ENCODE data around the gene MFAP3. TPM values are rescaled to one million over a fixed set of nuclear protein-coding genes. Genes with fewer than 3 reads are reported as not detected.
"Not testable (repeated sequence)": the region's sequence is repeated elsewhere in the genome, so short reads cannot be mapped to it uniquely, and the experiment has no call there.

MFAP3 gene
- total RNA-seq, 2 experiments from 2014 or later = 21.0 to 23.0 TPM

- DNase-seq = no peak
- Mint-ChIP-seq H3K27me3 (ENCODE audit: low read depth) (no peaks in the 10 kb centered on the region), H3K4me1 (ENCODE audit: low read depth) (peaks cover 21% of the 10 kb centered on the region), H3K9me3 (ENCODE audit: insufficient read depth) (no peaks in the 10 kb centered on the region), H3K4me3 (no peak overlapping the region), H3K36me3 (ENCODE audit: low read depth) (peaks cover 44% of the 10 kb centered on the region), H3K27ac (no peak overlapping the region)
- no peak for ATAC-seq
- CTCF ChIA-PET = interaction anchor here (1.2 to 1.3 kb wide), 2 partner anchors 17 to 18 kb away, joined by 3 to 5 read pairs; no protein-coding TSS in a partner anchor
- POLR2A ChIA-PET = interaction anchor here (1.1 kb wide), 1 partner anchor 16 kb away, joined by 4 read pairs; the partner anchor contains the start of genes FAM114A2 and MFAP3
These were observed 16.4 kb downstream of the MFAP3 start for GRCh38 chr5:154055201-154055600.

- ATAC-seq = peak; percentile 58
These were observed 19.6 kb downstream of the MFAP3 start for GRCh38 chr5:154058055-154059038.

GRCh38 chr5:154059039-154059430 lies 20.3 kb downstream of the MFAP3 start:
- Mint-ChIP-seq H3K27me3 (ENCODE audit: low read depth) (no peaks in the 10 kb centered on the region), H3K9me3 (ENCODE audit: insufficient read depth) (no peaks in the 10 kb centered on the region), H3K27ac (peak overlapping the region; percentile 36), H3K4me3 (no peak overlapping the region), H3K36me3 (ENCODE audit: low read depth) (peaks cover 17% of the 10 kb centered on the region), H3K4me1 (ENCODE audit: low read depth) (peaks cover 21% of the 10 kb centered on the region)
- peak; percentile 68 for ATAC-seq
- POLR2A ChIA-PET = interaction anchor here (3.0 kb wide), 1 partner anchor 21 kb away, joined by 16 read pairs; the partner anchor contains the start of genes FAM114A2 and MFAP3
- CTCF ChIA-PET = interaction anchor here (0.9 to 5.4 kb wide), 8 partner anchors 10 to 178 kb away, joined by 4 to 39 read pairs (median 6); no protein-coding TSS in a partner anchor
- no peak for DNase-seq

More at GRCh38 chr5:154058055-154059038, 19.6 kb downstream of the MFAP3 start:
- no peak overlapping the region for H3K4me3 Mint-ChIP-seq
- DNase-seq = no peak
- ChIA-PET CTCF (interaction anchor here (0.9 to 5.4 kb wide), 9 partner anchors 9 to 179 kb away, joined by 3 to 39 read pairs (median 5); no protein-coding TSS in a partner anchor), POLR2A (interaction anchor here (1.3 to 3.0 kb wide), 2 partner anchors 10 to 20 kb away, joined by 3 to 16 read pairs; partner anchors contain the start of genes FAM114A2 and MFAP3)
- peaks cover 21% of the 10 kb centered on the region for H3K4me1 Mint-ChIP-seq (ENCODE audit: low read depth)
- peak overlapping the region; percentile 36 for H3K27ac Mint-ChIP-seq
- no peaks in the 10 kb centered on the region for H3K9me3 Mint-ChIP-seq (ENCODE audit: insufficient read depth)
- no peaks in the 10 kb centered on the region for H3K27me3 Mint-ChIP-seq (ENCODE audit: low read depth)
- H3K36me3 Mint-ChIP-seq (ENCODE audit: low read depth) = peaks cover 24% of the 10 kb centered on the region

GRCh38 chr5:154059583-154059982 lies 20.8 kb downstream of the MFAP3 start:
- ATAC-seq = no peak
- no peak for DNase-seq
- Mint-ChIP-seq H3K27ac (peak overlapping the region; percentile 36), H3K4me1 (ENCODE audit: low read depth) (peaks cover 21% of the 10 kb centered on the region), H3K27me3 (ENCODE audit: low read depth) (no peaks in the 10 kb centered on the region), H3K4me3 (no peak overlapping the region), H3K9me3 (ENCODE audit: insufficient read depth) (no peaks in the 10 kb centered on the region), H3K36me3 (ENCODE audit: low read depth) (peaks cover 13% of the 10 kb centered on the region)
- CTCF ChIA-PET = interaction anchor here (0.9 to 5.4 kb wide), 7 partner anchors 10 to 130 kb away, joined by 4 to 39 read pairs (median 5); no protein-coding TSS in a partner anchor
- POLR2A ChIA-PET = interaction anchor here (3.0 kb wide), 1 partner anchor 21 kb away, joined by 16 read pairs; the partner anchor contains the start of genes FAM114A2 and MFAP3

- no peak overlapping the region for H3K27ac Mint-ChIP-seq
- H3K9me3 Mint-ChIP-seq (ENCODE audit: insufficient read depth) = no peaks in the 10 kb centered on the region
- peaks cover 6% of the 10 kb centered on the region for H3K36me3 Mint-ChIP-seq (ENCODE audit: low read depth)
- ChIA-PET CTCF (interaction anchor here (0.7 to 5.4 kb wide), 2 partner anchors 12 to 345 kb away, joined by 3 to 39 read pairs; no protein-coding TSS in a partner anchor), POLR2A (interaction anchor here (3.0 kb wide), 1 partner anchor 22 kb away, joined by 16 read pairs; the partner anchor contains the start of genes FAM114A2 and MFAP3)
- DNase-seq = no peak
- H3K4me3 Mint-ChIP-seq = no peak overlapping the region
- peaks cover 21% of the 10 kb centered on the region for H3K4me1 Mint-ChIP-seq (ENCODE audit: low read depth)
- H3K27me3 Mint-ChIP-seq (ENCODE audit: low read depth) = no peaks in the 10 kb centered on the region
- no peak for ATAC-seq
These were observed 21.8 kb downstream of the MFAP3 start for GRCh38 chr5:154060606-154061005.

GRCh38 chr5:154063372-154063771 lies 24.6 kb downstream of the MFAP3 start:
- DNase-seq (no peak), ATAC-seq (no peak)
- CTCF ChIA-PET = interaction anchor here (0.6 to 2.3 kb wide), 3 partner anchors 9 to 341 kb away, joined by 3 to 13 read pairs (median 3); no protein-coding TSS in a partner anchor
- Mint-ChIP-seq H3K4me3 (no peak overlapping the region), H3K27me3 (ENCODE audit: low read depth) (no peaks in the 10 kb centered on the region), H3K27ac (no peak overlapping the region), H3K36me3 (ENCODE audit: low read depth) (no peaks in the 10 kb centered on the region), H3K9me3 (ENCODE audit: insufficient read depth) (no peaks in the 10 kb centered on the region), H3K4me1 (ENCODE audit: low read depth) (peaks cover 16% of the 10 kb centered on the region)
- POLR2A ChIA-PET = interaction anchor here (0.7 kb wide), 2 partner anchors 9 kb away, joined by 3 read pairs; no protein-coding TSS in a partner anchor

- ATAC-seq (no peak), DNase-seq (no peak)
- Mint-ChIP-seq H3K27me3 (ENCODE audit: low read depth) (no peaks in the 10 kb centered on the region), H3K4me1 (ENCODE audit: low read depth) (no peaks in the 10 kb centered on the region), H3K36me3 (ENCODE audit: low read depth) (no peaks in the 10 kb centered on the region), H3K4me3 (no peak overlapping the region), H3K9me3 (ENCODE audit: insufficient read depth) (no peaks in the 10 kb centered on the region), H3K27ac (no peak overlapping the region)
- CTCF ChIA-PET = no interaction called here
- POLR2A ChIA-PET = no interaction called here
These were observed 27.2 kb downstream of the MFAP3 start for GRCh38 chr5:154065971-154066370.

- POLR2A ChIA-PET = interaction anchor here (1.0 kb wide), 1 partner anchor 31 kb away, joined by 3 read pairs; the partner anchor contains the start of genes FAM114A2 and MFAP3
- H3K4me1 Mint-ChIP-seq (ENCODE audit: low read depth) = peaks cover 35% of the 10 kb centered on the region
- CTCF ChIA-PET = interaction anchor here (1.7 to 3.2 kb wide), 5 partner anchors 11 to 335 kb away, joined by 5 to 15 read pairs (median 13); partner anchors contain the start of gene GALNT10
- ATAC-seq; H3K4me3 Mint-ChIP-seq; DNase-seq; H3K9me3 Mint-ChIP-seq (ENCODE audit: insufficient read depth); H3K36me3 Mint-ChIP-seq (ENCODE audit: low read depth); H3K27me3 Mint-ChIP-seq (ENCODE audit: low read depth); H3K27ac Mint-ChIP-seq: not testable (repeated sequence)
These were observed 31.1 kb downstream of the MFAP3 start for GRCh38 chr5:154069854-154070253.

GRCh38 chr5:154071799-154072413 lies 33.1 kb downstream of the MFAP3 start:
- Mint-ChIP-seq H3K27ac (peak overlapping the region; percentile 78), H3K4me1 (ENCODE audit: low read depth) (peaks cover 49% of the 10 kb centered on the region), H3K27me3 (ENCODE audit: low read depth) (peaks cover 4% of the 10 kb centered on the region), H3K36me3 (ENCODE audit: low read depth) (peaks cover 6% of the 10 kb centered on the region), H3K4me3 (peak overlapping the region; percentile 47), H3K9me3 (ENCODE audit: insufficient read depth) (no peaks in the 10 kb centered on the region)
- ATAC-seq (peak; percentile 37), DNase-seq (no peak)
- CTCF ChIA-PET = interaction anchor here (0.6 to 3.0 kb wide), 67 partner anchors 8 to 568 kb away, joined by 3 to 153 read pairs (median 5); partner anchors contain the start of genes FAM114A2, GALNT10 and MFAP3
- POLR2A ChIA-PET = interaction anchor here (0.6 to 1.6 kb wide), 3 partner anchors 8 to 118 kb away, joined by 3 to 10 read pairs (median 3); partner anchors contain the start of genes FAM114A2, GALNT10 and MFAP3

GRCh38 chr5:154072414-154073171 lies 33.8 kb downstream of the MFAP3 start:
- peaks cover 55% of the 10 kb centered on the region for H3K4me1 Mint-ChIP-seq (ENCODE audit: low read depth)
- POLR2A ChIA-PET = interaction anchor here (0.6 to 1.6 kb wide), 4 partner anchors 9 to 118 kb away, joined by 3 to 10 read pairs (median 3); partner anchors contain the start of genes FAM114A2, GALNT10 and MFAP3
- CTCF ChIA-PET = interaction anchor here (0.6 to 3.0 kb wide), 69 partner anchors 9 to 568 kb away, joined by 3 to 153 read pairs (median 4); partner anchors contain the start of genes FAM114A2, GALNT10 and MFAP3

More at GRCh38 chr5:154072414-154073171, 33.8 kb downstream of the MFAP3 start:
- ATAC-seq = peak; percentile 89
- peaks cover 4% of the 10 kb centered on the region for H3K27me3 Mint-ChIP-seq (ENCODE audit: low read depth)
- H3K27ac Mint-ChIP-seq = peak overlapping the region; percentile 78
- peak; percentile 91 for DNase-seq
- peaks cover 6% of the 10 kb centered on the region for H3K36me3 Mint-ChIP-seq (ENCODE audit: low read depth)
- H3K9me3 Mint-ChIP-seq (ENCODE audit: insufficient read depth) = no peaks in the 10 kb centered on the region
- peak overlapping the region; percentile 47 for H3K4me3 Mint-ChIP-seq

Data from activated CD8-positive, alpha-beta T cell treated with anti-CD3 and anti-CD28 coated beads, Interleukin-2, amount 10 ng/mL, durations not matched to agents 7 days and 5 days (primary cell).